PC-9 (cell line): ENCODE data around the gene TMEM151A.

Experiments
- EZH2 ChIP-seq: fragments of 200-600 bp; sonication (generic); IDR thresholded peaks from 2 replicates; pipeline ENCODE4 v1.8.0; 2017; ENCODE audit warnings: antibody characterized with exemption, low read depth
- TF ChIP-seq, protein P1 (sequence below): fragments of 200-600 bp; sonication (generic); conservative IDR thresholded peaks from 2 replicates; pipeline ENCODE4 v1.6.1; 2017; ENCODE audit warnings: mixed run types, antibody characterized with exemption, mild to moderate bottlenecking, moderate library complexity

- no peak for TF ChIP-seq EZH2
- TF ChIP-seq, protein P1, sequence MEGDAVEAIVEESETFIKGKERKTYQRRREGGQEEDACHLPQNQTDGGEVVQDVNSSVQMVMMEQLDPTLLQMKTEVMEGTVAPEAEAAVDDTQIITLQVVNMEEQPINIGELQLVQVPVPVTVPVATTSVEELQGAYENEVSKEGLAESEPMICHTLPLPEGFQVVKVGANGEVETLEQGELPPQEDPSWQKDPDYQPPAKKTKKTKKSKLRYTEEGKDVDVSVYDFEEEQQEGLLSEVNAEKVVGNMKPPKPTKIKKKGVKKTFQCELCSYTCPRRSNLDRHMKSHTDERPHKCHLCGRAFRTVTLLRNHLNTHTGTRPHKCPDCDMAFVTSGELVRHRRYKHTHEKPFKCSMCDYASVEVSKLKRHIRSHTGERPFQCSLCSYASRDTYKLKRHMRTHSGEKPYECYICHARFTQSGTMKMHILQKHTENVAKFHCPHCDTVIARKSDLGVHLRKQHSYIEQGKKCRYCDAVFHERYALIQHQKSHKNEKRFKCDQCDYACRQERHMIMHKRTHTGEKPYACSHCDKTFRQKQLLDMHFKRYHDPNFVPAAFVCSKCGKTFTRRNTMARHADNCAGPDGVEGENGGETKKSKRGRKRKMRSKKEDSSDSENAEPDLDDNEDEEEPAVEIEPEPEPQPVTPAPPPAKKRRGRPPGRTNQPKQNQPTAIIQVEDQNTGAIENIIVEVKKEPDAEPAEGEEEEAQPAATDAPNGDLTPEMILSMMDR: no peak
Measured at GRCh38 chr11:66317723-66318599, 26.3 kb downstream of the TMEM151A start.
